GM12878 (cell line): Measurements from ENCODE around the gene TXNRD3. TPM values are rescaled to one million over a fixed set of nuclear protein-coding genes. Genes with fewer than 3 reads are reported as not detected.

ENCODE experiments used
- ATAC-seq: fragments of 200-7000 bp; cut with Tn5 transposase; 3 replicates; pipeline ENCODE4 v1.9.1; 2020; ENCODE audit warnings: mild to moderate bottlenecking, moderate library complexity
- BruUV-seq: library from RNA; stranded (reverse); fragments of 400-500 nt; replicated peaks from 2 replicates; lab custom pipeline; 2021; lab: Mats Ljungman, UMichigan
- CTCF ChIA-PET: fragments of 300-600 bp; sonication (Branson Sonifier 250); formaldehyde crosslinking; extraction: SDS; loops from one replicate; lab custom pipeline; 2021; ENCODE audit warnings: inconsistent platforms; lab: Yijun Ruan, JAX
- POLR2A ChIA-PET: fragments of 350-600 bp; formaldehyde crosslinking; extraction: SDS; loops from one replicate; lab custom pipeline; 2021; ENCODE audit warnings: inconsistent platforms; lab: Charles Lee
- RAD21 ChIA-PET: fragments of 300-600 bp; sonication (Branson Sonifier 250); formaldehyde crosslinking; loops from one replicate; lab custom pipeline; 2023; ENCODE audit warnings: antibody characterized with exemption; ENCODE audit not compliant: unreplicated experiment; lab: Charles Lee
- SMC1A ChIA-PET: fragments of 300-600 bp; sonication (Branson Sonifier 250); formaldehyde crosslinking; loops from one replicate; lab custom pipeline; 2023; ENCODE audit not compliant: unreplicated experiment, uncharacterized antibody; lab: Charles Lee
- DNase-seq: peaks from one replicate; pipeline ENCODE4 v3.0.0-alpha.2; 2011; ENCODE audit warnings: low read depth, low spot score
- FAIRE-seq: peaks from 3 replicates; lab custom pipeline; 2011; peaks lifted over from hg19 to GRCh38; lab: Jason Lieb, UNC
- H2AFZ ChIP-seq: 2 replicates; pipeline ENCODE4 v1.6.0; 2011; ENCODE audit warnings: low read depth, low read length, control low read depth; ENCODE audit not compliant: control insufficient read depth
- H3K27ac ChIP-seq: 2 replicates; pipeline ENCODE4 v1.5.1; 2011; ENCODE audit warnings: control low read depth; ENCODE audit not compliant: control insufficient read depth, insufficient read depth
- H3K27me3 ChIP-seq, 2 experiments: replicated peaks in 1 of 2; 2 replicates each; pipeline versions ENCODE4 v1.6.0 to v1.6.1; 2011; ENCODE audit warnings: low read length in 1 of 2; ENCODE audit not compliant: control insufficient read depth in 2 of 2, insufficient read depth in 2 of 2
- H3K36me3 ChIP-seq, 2 experiments: 2 replicates each; pipeline ENCODE4 v1.5.1; 2011; ENCODE audit warnings: low read length in 1 of 2; ENCODE audit not compliant: control insufficient read depth in 2 of 2, insufficient read depth in 2 of 2
- H3K4me1 ChIP-seq: 2 replicates; pipeline ENCODE4 v1.6.1; 2011; ENCODE audit warnings: mild to moderate bottlenecking, low read length, moderate library complexity, mixed read lengths; ENCODE audit not compliant: control insufficient read depth, insufficient read depth
- H3K4me2 ChIP-seq: 2 replicates; pipeline ENCODE4 v1.6.0; 2011; ENCODE audit warnings: control low read depth; ENCODE audit not compliant: control insufficient read depth, insufficient read depth
- H3K4me3 ChIP-seq: fragments of 200-600 bp; sonication (generic); 2 replicates; pipeline ENCODE4 v1.5.1; 2016
- H3K79me2 ChIP-seq: 2 replicates; pipeline ENCODE4 v1.6.0; 2011; ENCODE audit warnings: low read length; ENCODE audit not compliant: control insufficient read depth, insufficient read depth
- H3K9ac ChIP-seq: 2 replicates; pipeline ENCODE4 v1.8.0; 2011; ENCODE audit warnings: low read length, control low read depth, mixed read lengths; ENCODE audit not compliant: control insufficient read depth, insufficient read depth
- H3K9me3 ChIP-seq: replicated peaks from 3 replicates; pipeline ENCODE4 v1.5.1; 2011; ENCODE audit warnings: mild to moderate bottlenecking, low read length; ENCODE audit not compliant: control insufficient read depth, insufficient read depth
- H4K20me1 ChIP-seq: 2 replicates; pipeline ENCODE4 v1.6.0; 2011; ENCODE audit not compliant: control insufficient read depth, insufficient read depth
- EP300 ChIP-seq, 2 experiments: fragments of 150-350 bp in 1 of 2; IDR thresholded peaks; 2 replicates each; pipeline ENCODE4 v1.6.1; 2011 to 2012; ENCODE audit warnings: low read depth in 2 of 2, low read length in 2 of 2, borderline replicate concordance in 1 of 2, improper control_type of control experiment in 1 of 2, inconsistent platforms in 1 of 2; ENCODE audit not compliant: control insufficient read depth in 1 of 2
- EZH2 ChIP-seq: IDR thresholded peaks from 2 replicates; pipeline ENCODE4 v1.6.1; 2012; ENCODE audit warnings: low read depth, mild to moderate bottlenecking, control low read depth, inconsistent platforms, low read length, borderline replicate concordance; ENCODE audit not compliant: control insufficient read depth
- KAT2A ChIP-seq: conservative IDR thresholded peaks from 2 replicates; pipeline ENCODE4 v1.6.1; 2011; ENCODE audit warnings: low read depth, low read length; ENCODE audit not compliant: control insufficient read depth
- NBN ChIP-seq: fragments of 450-650 bp; IDR thresholded peaks from 2 replicates; pipeline ENCODE4 v1.6.1; 2016
- RAD21 ChIP-seq: IDR thresholded peaks from 2 replicates; pipeline ENCODE4 v1.6.1; 2011; ENCODE audit warnings: mild to moderate bottlenecking, low read depth, low read length, moderate library complexity; ENCODE audit not compliant: insufficient read depth
- RB1 ChIP-seq: fragments of 450-650 bp; formaldehyde crosslinking; IDR thresholded peaks from 2 replicates; pipeline ENCODE4 v1.6.1; 2017; ENCODE audit warnings: mild to moderate bottlenecking, borderline replicate concordance
- SREBF1 ChIP-seq: IDR thresholded peaks from 2 replicates; pipeline ENCODE4 v1.6.1; 2012; ENCODE audit warnings: mild to moderate bottlenecking, low read length
- ZZZ3 ChIP-seq: IDR thresholded peaks from 2 replicates; pipeline ENCODE4 v1.6.1; 2011; ENCODE audit warnings: low read depth; ENCODE audit not compliant: control insufficient read depth, insufficient read length
- WGBS: methylation state at CpG from one replicate; pipeline ENCODE4 v1.1.6; 2016; ENCODE audit warnings: low lambda C conversion rate; ENCODE audit not compliant: insufficient replicate concordance, insufficient coverage; ENCODE audit errors: missing lambda C conversion rate; 5-methylcytosine and 5-hydroxymethylcytosine counted together
- in situ Hi-C: fragments of 300-500 bp; cut with MboI; formaldehyde crosslinking; loops from 9 replicates; pipeline ENCODE4 v1.14.3; 2018; ENCODE audit warnings: mixed read lengths
- intact Hi-C: fragments of 100-400 bp; cut with micrococcal nuclease; formaldehyde crosslinking; loops from one replicate; pipeline ENCODE4 v1.14.2; 2022; ENCODE audit not compliant: unreplicated experiment
- polyA plus RNA-seq, 11 experiments: library from polyadenylated mRNA; depleted of rRNA in 4 of 11; unstranded in 6 of 11; stranded (reverse) in 5 of 11; fragments of >200 nt; fragmentation: Nextera tagmentation in 4 of 11; fragmentation: Illumina TruSeq in 1 of 11; extraction: Ambion mirVana in 4 of 11; extraction: Trizol in 1 of 11; gene quantifications; 1 replicate in 1 of 11; 2 replicates in 10 of 11; pipeline versions ENCODE4 v1.2.1 to v1.2.3, GENCODE V29; 2011 to 2016; ENCODE audit warnings: inconsistent platforms in 2 of 11, missing spikeins in 2 of 11, low read depth in 1 of 11
- total RNA-seq, 4 experiments: library from RNA; depleted of rRNA in 3 of 4; stranded (reverse); fragments of >200 nt in 3 of 4; fragmentation: Illumina TruSeq in 1 of 4; extraction: Trizol in 1 of 4; gene quantifications; 2 replicates each; pipeline versions ENCODE4 v1.2.1 to v1.2.3, GENCODE V29; 2013 to 2021
- TF ChIP-seq, protein P1 (sequence below): IDR thresholded peaks from 2 replicates; pipeline ENCODE4 v1.6.1; 2011; ENCODE audit warnings: mild to moderate bottlenecking, low read depth, low read length, moderate library complexity; ENCODE audit not compliant: insufficient replicate concordance
- TF ChIP-seq, protein P2 (sequence below): fragments of 450-650 bp; IDR thresholded peaks from 2 replicates; pipeline ENCODE4 v1.6.1; 2014; ENCODE audit warnings: mild to moderate bottlenecking
- TF ChIP-seq, protein P3 (sequence below): fragments of 450-650 bp; formaldehyde crosslinking; IDR thresholded peaks from 2 replicates; pipeline ENCODE4 v1.4.0; 2022; ENCODE audit warnings: mild to moderate bottlenecking, moderate library complexity
- TF ChIP-seq, protein P4 (sequence below): IDR thresholded peaks from 2 replicates; pipeline ENCODE4 v1.6.1; 2012; ENCODE audit warnings: low read depth, low read length, improper control_type of control experiment
- TF ChIP-seq, protein P5 (sequence below): fragments of 150-350 bp; IDR thresholded peaks from 2 replicates; pipeline ENCODE4 v1.6.1; 2016; ENCODE audit warnings: low read depth, low read length

TXNRD3 gene
- total and polyA plus RNA-seq, 10 of the 15 experiments (the other 5 are each of a cell fraction or from before 2014, with no cell fraction given) = not detected

DNA sequence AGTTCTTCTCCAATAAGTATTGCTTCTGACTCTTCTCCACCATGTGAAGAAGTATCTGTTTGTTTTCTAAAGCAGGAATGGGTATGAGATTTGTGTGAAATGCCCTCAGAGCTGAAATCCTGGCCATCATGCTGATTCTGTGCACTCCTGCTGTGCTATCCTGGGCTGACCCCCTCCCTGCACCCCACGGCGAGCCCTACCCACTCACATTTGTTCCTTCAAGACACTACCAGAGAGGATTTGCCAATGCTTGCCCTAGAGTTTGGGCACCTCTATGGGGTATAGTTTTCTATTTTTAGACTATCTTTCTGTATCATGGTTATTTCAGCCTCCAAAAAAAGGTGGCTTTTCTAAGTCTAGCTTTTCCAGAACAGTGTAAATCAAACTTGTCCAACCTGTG is 18.5 kb downstream of the TXNRD3 start (continued):
- TF ChIP-seq, protein P1, sequence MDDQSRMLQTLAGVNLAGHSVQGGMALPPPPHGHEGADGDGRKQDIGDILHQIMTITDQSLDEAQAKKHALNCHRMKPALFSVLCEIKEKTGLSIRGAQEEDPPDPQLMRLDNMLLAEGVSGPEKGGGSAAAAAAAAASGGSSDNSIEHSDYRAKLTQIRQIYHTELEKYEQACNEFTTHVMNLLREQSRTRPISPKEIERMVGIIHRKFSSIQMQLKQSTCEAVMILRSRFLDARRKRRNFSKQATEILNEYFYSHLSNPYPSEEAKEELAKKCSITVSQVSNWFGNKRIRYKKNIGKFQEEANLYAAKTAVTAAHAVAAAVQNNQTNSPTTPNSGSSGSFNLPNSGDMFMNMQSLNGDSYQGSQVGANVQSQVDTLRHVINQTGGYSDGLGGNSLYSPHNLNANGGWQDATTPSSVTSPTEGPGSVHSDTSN = no peak
- no peak for TF ChIP-seq RB1
- TF ChIP-seq EZH2 = no peak

DNA sequence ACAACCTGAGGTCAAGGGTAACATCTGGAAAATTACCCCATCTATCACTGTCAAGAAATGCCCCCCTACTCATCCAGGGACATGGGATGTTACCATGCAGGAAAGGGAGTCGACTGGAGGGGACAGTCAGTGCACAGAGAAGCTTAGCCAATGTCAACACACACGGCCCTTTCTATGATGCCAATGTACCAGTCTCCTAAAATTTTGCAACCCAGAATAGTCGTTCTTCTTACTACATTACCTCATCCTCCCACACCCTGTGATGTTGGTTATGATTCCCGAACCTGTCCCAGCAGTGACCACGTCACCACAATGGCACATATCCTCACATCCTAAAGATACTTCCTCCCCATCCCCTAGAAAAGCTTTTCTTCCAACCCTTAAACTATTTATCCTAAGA is 20.1 kb downstream of the TXNRD3 start:
- intact Hi-C loops = no loop called here
- H3K36me3 ChIP-seq = no peaks in the 10 kb centered on the region
- H3K4me3 ChIP-seq = no peak overlapping the region
- H3K27me3 ChIP-seq = peaks cover 0 to 3% of the 10 kb centered on the region in 2 experiments; a peak in 1 of 4 replicates
- in situ Hi-C loops = no loop called here
- BruUV-seq = no TSS peak
- 0% methylated on average over 5 of the region's 5 CpGs for WGBS
- no peak overlapping the region for H3K27ac ChIP-seq
- no peak overlapping the region for H3K4me2 ChIP-seq
- H3K4me1 ChIP-seq = no peaks in the 10 kb centered on the region
- ChIA-PET RAD21 (no interaction called here), SMC1A (no interaction called here), CTCF (no interaction called here), POLR2A (no interaction called here)
- no peak for FAIRE-seq
- no peak overlapping the region for H2AFZ ChIP-seq
- H3K9ac ChIP-seq = no peak overlapping the region
- no peaks in the 10 kb centered on the region for H3K79me2 ChIP-seq
- DNase-seq = no peak
- no peaks in the 10 kb centered on the region for H4K20me1 ChIP-seq
- H3K9me3 ChIP-seq = no peaks in the 10 kb centered on the region
- ATAC-seq = no peak
- TF ChIP-seq SREBF1 (no peak), RAD21 (no peak), NBN (no peak), KAT2A (no peak), ZZZ3 (no peak), EP300 (IDR thresholded peaks at IDR 0.05; ENCODE audit: borderline replicate concordance in 1 of 2, control insufficient read depth in 1 of 2, low read depth in 2 of 2, low read length in 2 of 2) (no peak)
- TF ChIP-seq, protein P2, sequence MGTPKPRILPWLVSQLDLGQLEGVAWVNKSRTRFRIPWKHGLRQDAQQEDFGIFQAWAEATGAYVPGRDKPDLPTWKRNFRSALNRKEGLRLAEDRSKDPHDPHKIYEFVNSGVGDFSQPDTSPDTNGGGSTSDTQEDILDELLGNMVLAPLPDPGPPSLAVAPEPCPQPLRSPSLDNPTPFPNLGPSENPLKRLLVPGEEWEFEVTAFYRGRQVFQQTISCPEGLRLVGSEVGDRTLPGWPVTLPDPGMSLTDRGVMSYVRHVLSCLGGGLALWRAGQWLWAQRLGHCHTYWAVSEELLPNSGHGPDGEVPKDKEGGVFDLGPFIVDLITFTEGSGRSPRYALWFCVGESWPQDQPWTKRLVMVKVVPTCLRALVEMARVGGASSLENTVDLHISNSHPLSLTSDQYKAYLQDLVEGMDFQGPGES = no peak
- TF ChIP-seq, protein P3, sequence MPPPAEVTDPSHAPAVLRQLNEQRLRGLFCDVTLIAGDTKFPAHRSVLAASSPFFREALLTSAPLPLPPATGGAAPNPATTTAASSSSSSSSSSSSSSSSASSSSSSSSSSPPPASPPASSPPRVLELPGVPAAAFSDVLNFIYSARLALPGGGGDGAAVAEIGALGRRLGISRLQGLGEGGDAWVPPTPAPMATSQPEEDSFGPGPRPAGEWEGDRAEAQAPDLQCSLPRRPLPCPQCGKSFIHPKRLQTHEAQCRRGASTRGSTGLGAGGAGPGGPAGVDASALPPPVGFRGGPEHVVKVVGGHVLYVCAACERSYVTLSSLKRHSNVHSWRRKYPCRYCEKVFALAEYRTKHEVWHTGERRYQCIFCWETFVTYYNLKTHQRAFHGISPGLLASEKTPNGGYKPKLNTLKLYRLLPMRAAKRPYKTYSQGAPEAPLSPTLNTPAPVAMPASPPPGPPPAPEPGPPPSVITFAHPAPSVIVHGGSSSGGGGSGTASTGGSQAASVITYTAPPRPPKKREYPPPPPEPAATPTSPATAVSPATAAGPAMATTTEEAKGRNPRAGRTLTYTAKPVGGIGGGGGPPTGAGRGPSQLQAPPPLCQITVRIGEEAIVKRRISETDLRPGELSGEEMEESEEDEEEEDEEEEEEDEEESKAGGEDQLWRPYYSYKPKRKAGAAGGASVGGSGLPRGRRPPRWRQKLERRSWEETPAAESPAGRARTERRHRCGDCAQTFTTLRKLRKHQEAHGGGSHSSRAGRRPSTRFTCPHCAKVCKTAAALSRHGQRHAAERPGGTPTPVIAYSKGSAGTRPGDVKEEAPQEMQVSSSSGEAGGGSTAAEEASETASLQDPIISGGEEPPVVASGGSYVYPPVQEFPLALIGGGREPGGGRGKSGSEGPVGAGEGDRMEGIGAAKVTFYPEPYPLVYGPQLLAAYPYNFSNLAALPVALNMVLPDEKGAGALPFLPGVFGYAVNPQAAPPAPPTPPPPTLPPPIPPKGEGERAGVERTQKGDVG (CRISPR knock-in tag) = no peak
- TF ChIP-seq, protein P4, sequence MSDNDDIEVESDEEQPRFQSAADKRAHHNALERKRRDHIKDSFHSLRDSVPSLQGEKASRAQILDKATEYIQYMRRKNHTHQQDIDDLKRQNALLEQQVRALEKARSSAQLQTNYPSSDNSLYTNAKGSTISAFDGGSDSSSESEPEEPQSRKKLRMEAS = no peak
- TF ChIP-seq, protein P5, sequence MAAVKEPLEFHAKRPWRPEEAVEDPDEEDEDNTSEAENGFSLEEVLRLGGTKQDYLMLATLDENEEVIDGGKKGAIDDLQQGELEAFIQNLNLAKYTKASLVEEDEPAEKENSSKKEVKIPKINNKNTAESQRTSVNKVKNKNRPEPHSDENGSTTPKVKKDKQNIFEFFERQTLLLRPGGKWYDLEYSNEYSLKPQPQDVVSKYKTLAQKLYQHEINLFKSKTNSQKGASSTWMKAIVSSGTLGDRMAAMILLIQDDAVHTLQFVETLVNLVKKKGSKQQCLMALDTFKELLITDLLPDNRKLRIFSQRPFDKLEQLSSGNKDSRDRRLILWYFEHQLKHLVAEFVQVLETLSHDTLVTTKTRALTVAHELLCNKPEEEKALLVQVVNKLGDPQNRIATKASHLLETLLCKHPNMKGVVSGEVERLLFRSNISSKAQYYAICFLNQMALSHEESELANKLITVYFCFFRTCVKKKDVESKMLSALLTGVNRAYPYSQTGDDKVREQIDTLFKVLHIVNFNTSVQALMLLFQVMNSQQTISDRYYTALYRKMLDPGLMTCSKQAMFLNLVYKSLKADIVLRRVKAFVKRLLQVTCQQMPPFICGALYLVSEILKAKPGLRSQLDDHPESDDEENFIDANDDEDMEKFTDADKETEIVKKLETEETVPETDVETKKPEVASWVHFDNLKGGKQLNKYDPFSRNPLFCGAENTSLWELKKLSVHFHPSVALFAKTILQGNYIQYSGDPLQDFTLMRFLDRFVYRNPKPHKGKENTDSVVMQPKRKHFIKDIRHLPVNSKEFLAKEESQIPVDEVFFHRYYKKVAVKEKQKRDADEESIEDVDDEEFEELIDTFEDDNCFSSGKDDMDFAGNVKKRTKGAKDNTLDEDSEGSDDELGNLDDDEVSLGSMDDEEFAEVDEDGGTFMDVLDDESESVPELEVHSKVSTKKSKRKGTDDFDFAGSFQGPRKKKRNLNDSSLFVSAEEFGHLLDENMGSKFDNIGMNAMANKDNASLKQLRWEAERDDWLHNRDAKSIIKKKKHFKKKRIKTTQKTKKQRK = no peak
